GM19023 (cell line): ENCODE data around the gene HBG1.
A peak's percentile ranks its signal among the peaks of the same experiment; 100 is the strongest.

Experiments
- ATAC-seq: cut with Tn5 transposase; IDR thresholded peaks from one replicate; pipeline ENCODE4 v1.9.1; 2021; ENCODE audit warnings: mild to moderate bottlenecking, moderate library complexity; ENCODE audit not compliant: unreplicated experiment

Gene HBG1

GRCh38 chr11:5247472-5248192, 2.0 kb downstream of the HBG1 start:
- ATAC-seq = no peak

- no peak for ATAC-seq
Observed at GRCh38 chr11:5246772-5247471, 2.7 kb downstream of the HBG1 start.

- ATAC-seq = no peak
Observed at GRCh38 chr11:5245155-5245554, 4.5 kb downstream of the HBG1 start.

GRCh38 chr11:5243816-5244180, 5.9 kb downstream of the HBG1 start:
- ATAC-seq = no peak

- ATAC-seq = peak; percentile 55
Observed at GRCh38 chr11:5242933-5243815, 6.5 kb downstream of the HBG1 start.

- no peak for ATAC-seq
Observed at GRCh38 chr11:5242208-5242607, 7.4 kb downstream of the HBG1 start.

GRCh38 chr11:5241458-5241857, 8.2 kb downstream of the HBG1 start:
- ATAC-seq = no peak

GRCh38 chr11:5240458-5240857, 9.2 kb downstream of the HBG1 start:
- ATAC-seq = no peak

- no peak for ATAC-seq
Observed at GRCh38 chr11:5240056-5240455, 9.6 kb downstream of the HBG1 start.

GRCh38 chr11:5239046-5239445, 10.6 kb downstream of the HBG1 start:
- ATAC-seq = no peak

GRCh38 chr11:5238486-5238885, 11.2 kb downstream of the HBG1 start:
- ATAC-seq = no peak

- ATAC-seq = no peak
Observed at GRCh38 chr11:5237420-5237819, 12.2 kb downstream of the HBG1 start.

GRCh38 chr11:5235364-5236095, 14.1 kb downstream of the HBG1 start:
- ATAC-seq = no peak

- ATAC-seq = peak; percentile 58
Observed at GRCh38 chr11:5234381-5234834, 15.2 kb downstream of the HBG1 start, which contains the start of gene HBD. TSS of gene HBD (minus strand) at chr11:5234483. CDS start at chr11:5234433, 50 bp downstream.

- no peak for ATAC-seq
Observed at GRCh38 chr11:5233307-5233706, 16.4 kb downstream of the HBG1 start.

GRCh38 chr11:5232821-5233220, 16.8 kb downstream of the HBG1 start:
- ATAC-seq = no peak

- no peak for ATAC-seq
Observed at GRCh38 chr11:5232176-5232575, 17.5 kb downstream of the HBG1 start.

- ATAC-seq = no peak
Observed at GRCh38 chr11:5231111-5231510, 18.5 kb downstream of the HBG1 start.

GRCh38 chr11:5230266-5230665, 19.4 kb downstream of the HBG1 start:
- ATAC-seq = no peak

- no peak for ATAC-seq
Observed at GRCh38 chr11:5229796-5230195, 19.9 kb downstream of the HBG1 start.

- ATAC-seq = no peak
Observed at GRCh38 chr11:5229356-5229755, 20.3 kb downstream of the HBG1 start.
